Ishikawa (cell line): ENCODE measurements around the gene TTK.

Source experiments
- CEBPB ChIP-seq: IDR thresholded peaks from 2 replicates; pipeline ENCODE4 v1.6.1; 2012
- EGR1 ChIP-seq: IDR thresholded peaks from 2 replicates; pipeline ENCODE4 v1.6.1; 2012
- EP300 ChIP-seq: IDR thresholded peaks from 2 replicates; pipeline ENCODE4 v1.6.1; 2012; ENCODE audit warnings: borderline replicate concordance
- FOXM1 ChIP-seq: IDR thresholded peaks from 2 replicates; pipeline ENCODE4 v1.6.1; 2012; ENCODE audit warnings: low read depth, borderline replicate concordance
- RAD21 ChIP-seq: IDR thresholded peaks from 2 replicates; pipeline ENCODE4 v1.6.1; 2012; ENCODE audit warnings: low read depth
- TAF1 ChIP-seq: IDR thresholded peaks from 2 replicates; pipeline ENCODE4 v1.6.1; 2012; ENCODE audit warnings: low read depth, mild to moderate bottlenecking
- TCF12 ChIP-seq: IDR thresholded peaks from 2 replicates; pipeline ENCODE4 v1.6.1; 2012; ENCODE audit warnings: low read depth
- TEAD4 ChIP-seq: IDR thresholded peaks from 2 replicates; pipeline ENCODE4 v1.6.1; 2012
- YY1 ChIP-seq: IDR thresholded peaks from 2 replicates; pipeline ENCODE4 v1.6.1; 2012; ENCODE audit warnings: low read depth
- TF ChIP-seq, protein P1 (sequence below): IDR thresholded peaks from 2 replicates; pipeline ENCODE4 v1.6.1; 2012
- TF ChIP-seq, protein P2 (sequence below): IDR thresholded peaks from 2 replicates; pipeline ENCODE4 v1.6.1; 2012; ENCODE audit warnings: low read depth, mild to moderate bottlenecking

DNA sequence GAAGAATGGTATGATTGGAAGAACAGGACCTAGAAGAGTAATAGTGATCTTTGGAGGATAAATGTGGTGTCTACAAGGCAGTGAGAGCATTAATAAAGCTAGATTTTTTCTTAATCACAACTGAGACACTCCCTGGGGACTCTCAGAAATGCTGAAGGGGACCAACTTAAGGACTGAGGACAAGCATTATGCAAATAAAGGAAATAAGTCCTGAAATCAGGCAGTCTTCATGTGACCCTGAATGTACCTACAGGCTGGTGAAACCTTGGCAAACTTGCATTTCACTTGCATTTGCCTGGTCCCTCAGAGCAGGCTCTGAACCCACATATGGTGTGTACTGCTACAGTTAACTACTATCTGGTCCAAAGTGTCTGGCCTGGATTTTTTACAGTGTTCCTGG is 19.3 kb upstream of the TTK start:
- TF ChIP-seq, protein P1, sequence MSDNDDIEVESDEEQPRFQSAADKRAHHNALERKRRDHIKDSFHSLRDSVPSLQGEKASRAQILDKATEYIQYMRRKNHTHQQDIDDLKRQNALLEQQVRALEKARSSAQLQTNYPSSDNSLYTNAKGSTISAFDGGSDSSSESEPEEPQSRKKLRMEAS: no peak
- no peak for TF ChIP-seq RAD21
- TF ChIP-seq CEBPB: no peak
- no peak for TF ChIP-seq EGR1
- TF ChIP-seq FOXM1: no peak
- TF ChIP-seq TCF12: no peak
- TF ChIP-seq EP300: no peak
- no peak for TF ChIP-seq TAF1
- no peak for TF ChIP-seq TEAD4
- TF ChIP-seq, protein P2, sequence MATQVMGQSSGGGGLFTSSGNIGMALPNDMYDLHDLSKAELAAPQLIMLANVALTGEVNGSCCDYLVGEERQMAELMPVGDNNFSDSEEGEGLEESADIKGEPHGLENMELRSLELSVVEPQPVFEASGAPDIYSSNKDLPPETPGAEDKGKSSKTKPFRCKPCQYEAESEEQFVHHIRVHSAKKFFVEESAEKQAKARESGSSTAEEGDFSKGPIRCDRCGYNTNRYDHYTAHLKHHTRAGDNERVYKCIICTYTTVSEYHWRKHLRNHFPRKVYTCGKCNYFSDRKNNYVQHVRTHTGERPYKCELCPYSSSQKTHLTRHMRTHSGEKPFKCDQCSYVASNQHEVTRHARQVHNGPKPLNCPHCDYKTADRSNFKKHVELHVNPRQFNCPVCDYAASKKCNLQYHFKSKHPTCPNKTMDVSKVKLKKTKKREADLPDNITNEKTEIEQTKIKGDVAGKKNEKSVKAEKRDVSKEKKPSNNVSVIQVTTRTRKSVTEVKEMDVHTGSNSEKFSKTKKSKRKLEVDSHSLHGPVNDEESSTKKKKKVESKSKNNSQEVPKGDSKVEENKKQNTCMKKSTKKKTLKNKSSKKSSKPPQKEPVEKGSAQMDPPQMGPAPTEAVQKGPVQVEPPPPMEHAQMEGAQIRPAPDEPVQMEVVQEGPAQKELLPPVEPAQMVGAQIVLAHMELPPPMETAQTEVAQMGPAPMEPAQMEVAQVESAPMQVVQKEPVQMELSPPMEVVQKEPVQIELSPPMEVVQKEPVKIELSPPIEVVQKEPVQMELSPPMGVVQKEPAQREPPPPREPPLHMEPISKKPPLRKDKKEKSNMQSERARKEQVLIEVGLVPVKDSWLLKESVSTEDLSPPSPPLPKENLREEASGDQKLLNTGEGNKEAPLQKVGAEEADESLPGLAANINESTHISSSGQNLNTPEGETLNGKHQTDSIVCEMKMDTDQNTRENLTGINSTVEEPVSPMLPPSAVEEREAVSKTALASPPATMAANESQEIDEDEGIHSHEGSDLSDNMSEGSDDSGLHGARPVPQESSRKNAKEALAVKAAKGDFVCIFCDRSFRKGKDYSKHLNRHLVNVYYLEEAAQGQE: no peak
- TF ChIP-seq YY1: no peak
